ENCODE results near the gene FRAT1. TPM values are rescaled to one million over a fixed set of nuclear protein-coding genes. Genes with fewer than 3 reads are reported as not detected.

Gene FRAT1
- total and polyA plus RNA-seq, 2 of the 13 experiments (the other 11 are each of a cell fraction or from before 2014, with no cell fraction given), result 1.7 to 2.3 TPM

DNA sequence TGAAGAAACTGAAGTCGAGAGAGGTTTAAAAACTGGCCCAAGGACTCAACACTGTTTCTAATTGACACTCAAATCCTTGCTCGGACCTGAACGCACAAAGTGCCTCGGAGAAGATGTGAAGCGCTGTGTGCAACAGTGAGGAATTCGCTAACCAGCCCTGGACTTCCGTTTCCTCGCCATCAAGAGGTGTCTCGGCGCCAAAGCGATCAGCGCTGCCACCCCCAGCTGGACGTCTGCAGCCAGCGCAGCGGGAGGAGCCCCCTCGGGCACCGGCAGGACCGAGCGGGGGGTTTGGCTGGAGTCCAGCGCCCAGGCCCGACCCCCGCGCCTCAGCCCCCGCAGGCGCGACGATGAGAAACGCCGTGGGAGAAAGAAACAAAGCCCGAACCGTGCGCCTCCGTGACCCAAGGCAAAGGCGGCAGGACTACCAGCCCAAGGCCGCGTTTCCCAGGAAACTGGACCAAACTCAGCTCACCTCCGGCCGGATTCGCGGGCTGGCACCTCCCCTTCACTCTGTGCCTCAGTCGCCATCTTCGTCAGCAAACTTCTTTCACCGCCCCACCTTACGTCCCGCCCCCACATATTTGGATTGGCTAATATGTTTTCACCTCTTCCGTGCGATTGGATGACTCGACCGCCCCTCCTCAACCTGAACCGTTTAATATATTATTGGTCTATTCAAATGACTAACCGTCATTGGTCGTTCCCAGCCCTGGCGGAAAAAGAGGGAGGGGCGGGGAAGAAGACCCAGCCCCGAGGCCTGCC lies 26.8 kb upstream of the FRAT1 start, which contains the start of gene ARHGAP19 (continued):
- TF ChIP-seq RFXAP (CRISPR knock-in tag; IDR thresholded peaks at IDR 0.05; ENCODE audit: borderline replicate concordance) (peak; percentile 66; the same call in 1 of the 2 replicates), ATF7-NPFF (CRISPR knock-in tag; IDR thresholded peaks at IDR 0.05; ENCODE audit: low read depth) (peak; percentile 82), ZNF737 (CRISPR knock-in tag; IDR thresholded peaks at IDR 0.05; ENCODE audit: borderline replicate concordance) (no peak), GATA4 (IDR thresholded peaks at IDR 0.05; ENCODE audit: borderline replicate concordance, low read depth) (no peak), PTBP1 (IDR thresholded peaks at IDR 0.05; ENCODE audit: low read depth, low read length, poor library complexity, severe bottlenecking) (peak; percentile 72), MXI1 (IDR thresholded peaks at IDR 0.05; ENCODE audit: borderline replicate concordance, low read depth, low read length) (peak; percentile 66; the same call in 1 of the 3 replicates), ZNF296 (CRISPR knock-in tag; conservative IDR thresholded peaks at IDR 0.05) (no peak), STAT5B (CRISPR knock-in tag; IDR thresholded peaks at IDR 0.05) (no peak), ZNF775 (CRISPR knock-in tag; IDR thresholded peaks at IDR 0.05; ENCODE audit: borderline replicate concordance) (no peak), ZNF460 (CRISPR knock-in tag; IDR thresholded peaks at IDR 0.05; ENCODE audit: borderline replicate concordance) (no peak)
- TF ChIP-seq, protein P1, sequence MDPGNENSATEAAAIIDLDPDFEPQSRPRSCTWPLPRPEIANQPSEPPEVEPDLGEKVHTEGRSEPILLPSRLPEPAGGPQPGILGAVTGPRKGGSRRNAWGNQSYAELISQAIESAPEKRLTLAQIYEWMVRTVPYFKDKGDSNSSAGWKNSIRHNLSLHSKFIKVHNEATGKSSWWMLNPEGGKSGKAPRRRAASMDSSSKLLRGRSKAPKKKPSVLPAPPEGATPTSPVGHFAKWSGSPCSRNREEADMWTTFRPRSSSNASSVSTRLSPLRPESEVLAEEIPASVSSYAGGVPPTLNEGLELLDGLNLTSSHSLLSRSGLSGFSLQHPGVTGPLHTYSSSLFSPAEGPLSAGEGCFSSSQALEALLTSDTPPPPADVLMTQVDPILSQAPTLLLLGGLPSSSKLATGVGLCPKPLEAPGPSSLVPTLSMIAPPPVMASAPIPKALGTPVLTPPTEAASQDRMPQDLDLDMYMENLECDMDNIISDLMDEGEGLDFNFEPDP (CRISPR knock-in tag; conservative IDR thresholded peaks at IDR 0.05), result no peak
- TF ChIP-seq, protein P2, sequence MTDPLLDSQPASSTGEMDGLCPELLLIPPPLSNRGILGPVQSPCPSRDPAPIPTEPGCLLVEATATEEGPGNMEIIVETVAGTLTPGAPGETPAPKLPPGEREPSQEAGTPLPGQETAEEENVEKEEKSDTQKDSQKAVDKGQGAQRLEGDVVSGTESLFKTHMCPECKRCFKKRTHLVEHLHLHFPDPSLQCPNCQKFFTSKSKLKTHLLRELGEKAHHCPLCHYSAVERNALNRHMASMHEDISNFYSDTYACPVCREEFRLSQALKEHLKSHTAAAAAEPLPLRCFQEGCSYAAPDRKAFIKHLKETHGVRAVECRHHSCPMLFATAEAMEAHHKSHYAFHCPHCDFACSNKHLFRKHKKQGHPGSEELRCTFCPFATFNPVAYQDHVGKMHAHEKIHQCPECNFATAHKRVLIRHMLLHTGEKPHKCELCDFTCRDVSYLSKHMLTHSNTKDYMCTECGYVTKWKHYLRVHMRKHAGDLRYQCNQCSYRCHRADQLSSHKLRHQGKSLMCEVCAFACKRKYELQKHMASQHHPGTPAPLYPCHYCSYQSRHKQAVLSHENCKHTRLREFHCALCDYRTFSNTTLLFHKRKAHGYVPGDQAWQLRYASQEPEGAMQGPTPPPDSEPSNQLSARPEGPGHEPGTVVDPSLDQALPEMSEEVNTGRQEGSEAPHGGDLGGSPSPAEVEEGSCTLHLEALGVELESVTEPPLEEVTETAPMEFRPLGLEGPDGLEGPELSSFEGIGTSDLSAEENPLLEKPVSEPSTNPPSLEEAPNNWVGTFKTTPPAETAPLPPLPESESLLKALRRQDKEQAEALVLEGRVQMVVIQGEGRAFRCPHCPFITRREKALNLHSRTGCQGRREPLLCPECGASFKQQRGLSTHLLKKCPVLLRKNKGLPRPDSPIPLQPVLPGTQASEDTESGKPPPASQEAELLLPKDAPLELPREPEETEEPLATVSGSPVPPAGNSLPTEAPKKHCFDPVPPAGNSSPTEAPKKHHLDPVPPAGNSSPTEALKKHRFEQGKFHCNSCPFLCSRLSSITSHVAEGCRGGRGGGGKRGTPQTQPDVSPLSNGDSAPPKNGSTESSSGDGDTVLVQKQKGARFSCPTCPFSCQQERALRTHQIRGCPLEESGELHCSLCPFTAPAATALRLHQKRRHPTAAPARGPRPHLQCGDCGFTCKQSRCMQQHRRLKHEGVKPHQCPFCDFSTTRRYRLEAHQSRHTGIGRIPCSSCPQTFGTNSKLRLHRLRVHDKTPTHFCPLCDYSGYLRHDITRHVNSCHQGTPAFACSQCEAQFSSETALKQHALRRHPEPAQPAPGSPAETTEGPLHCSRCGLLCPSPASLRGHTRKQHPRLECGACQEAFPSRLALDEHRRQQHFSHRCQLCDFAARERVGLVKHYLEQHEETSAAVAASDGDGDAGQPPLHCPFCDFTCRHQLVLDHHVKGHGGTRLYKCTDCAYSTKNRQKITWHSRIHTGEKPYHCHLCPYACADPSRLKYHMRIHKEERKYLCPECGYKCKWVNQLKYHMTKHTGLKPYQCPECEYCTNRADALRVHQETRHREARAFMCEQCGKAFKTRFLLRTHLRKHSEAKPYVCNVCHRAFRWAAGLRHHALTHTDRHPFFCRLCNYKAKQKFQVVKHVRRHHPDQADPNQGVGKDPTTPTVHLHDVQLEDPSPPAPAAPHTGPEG (CRISPR knock-in tag; IDR thresholded peaks at IDR 0.05), result no peak
- TF ChIP-seq, protein P3, sequence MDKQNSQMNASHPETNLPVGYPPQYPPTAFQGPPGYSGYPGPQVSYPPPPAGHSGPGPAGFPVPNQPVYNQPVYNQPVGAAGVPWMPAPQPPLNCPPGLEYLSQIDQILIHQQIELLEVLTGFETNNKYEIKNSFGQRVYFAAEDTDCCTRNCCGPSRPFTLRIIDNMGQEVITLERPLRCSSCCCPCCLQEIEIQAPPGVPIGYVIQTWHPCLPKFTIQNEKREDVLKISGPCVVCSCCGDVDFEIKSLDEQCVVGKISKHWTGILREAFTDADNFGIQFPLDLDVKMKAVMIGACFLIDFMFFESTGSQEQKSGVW (CRISPR knock-in tag; IDR thresholded peaks at IDR 0.05; ENCODE audit: borderline replicate concordance), result no peak
- TF ChIP-seq, protein P4, sequence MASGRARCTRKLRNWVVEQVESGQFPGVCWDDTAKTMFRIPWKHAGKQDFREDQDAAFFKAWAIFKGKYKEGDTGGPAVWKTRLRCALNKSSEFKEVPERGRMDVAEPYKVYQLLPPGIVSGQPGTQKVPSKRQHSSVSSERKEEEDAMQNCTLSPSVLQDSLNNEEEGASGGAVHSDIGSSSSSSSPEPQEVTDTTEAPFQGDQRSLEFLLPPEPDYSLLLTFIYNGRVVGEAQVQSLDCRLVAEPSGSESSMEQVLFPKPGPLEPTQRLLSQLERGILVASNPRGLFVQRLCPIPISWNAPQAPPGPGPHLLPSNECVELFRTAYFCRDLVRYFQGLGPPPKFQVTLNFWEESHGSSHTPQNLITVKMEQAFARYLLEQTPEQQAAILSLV (CRISPR knock-in tag; IDR thresholded peaks at IDR 0.05; ENCODE audit: borderline replicate concordance), result peak; percentile 40; the same call in 1 of the 2 replicates
- TF ChIP-seq, protein P5, sequence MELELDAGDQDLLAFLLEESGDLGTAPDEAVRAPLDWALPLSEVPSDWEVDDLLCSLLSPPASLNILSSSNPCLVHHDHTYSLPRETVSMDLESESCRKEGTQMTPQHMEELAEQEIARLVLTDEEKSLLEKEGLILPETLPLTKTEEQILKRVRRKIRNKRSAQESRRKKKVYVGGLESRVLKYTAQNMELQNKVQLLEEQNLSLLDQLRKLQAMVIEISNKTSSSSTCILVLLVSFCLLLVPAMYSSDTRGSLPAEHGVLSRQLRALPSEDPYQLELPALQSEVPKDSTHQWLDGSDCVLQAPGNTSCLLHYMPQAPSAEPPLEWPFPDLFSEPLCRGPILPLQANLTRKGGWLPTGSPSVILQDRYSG (CRISPR knock-in tag; IDR thresholded peaks at IDR 0.05), result peak; percentile 67; the same call in 1 of the 2 replicates

All from HepG2 (cell line).